K562 (cell line): Measurements from ENCODE around the gene TALDO1. TPM values are rescaled to one million over a fixed set of nuclear protein-coding genes. Genes with fewer than 3 reads are reported as not detected.

Experiments used
- BRCA1 ChIP-seq, 2 experiments: fragments of 450-650 bp in 1 of 2; sonication (generic) in 1 of 2; formaldehyde crosslinking in 1 of 2; IDR thresholded peaks; 2 replicates each; pipeline versions ENCODE4 v1.5.0 to v1.6.1; 2017 to 2020; ENCODE audit warnings: mild to moderate bottlenecking in 1 of 2, missing genetic modification reagents in 1 of 2
- FOXA1 ChIP-seq: fragments of 450-650 bp; IDR thresholded peaks from 2 replicates; pipeline ENCODE4 v1.6.1; 2016; ENCODE audit warnings: mild to moderate bottlenecking, borderline replicate concordance
- KAT7 ChIP-seq: sonication (generic); formaldehyde crosslinking; IDR thresholded peaks from 2 replicates; pipeline ENCODE4 v1.8.0; 2022; ENCODE audit warnings: missing genetic modification reagents, mild to moderate bottlenecking, borderline replicate concordance
- MYNN ChIP-seq, 2 experiments: sonication (generic); formaldehyde crosslinking in 1 of 2; IDR thresholded peaks; 2 replicates each; pipeline versions ENCODE4 v1.5.0 to v1.6.1; 2016 to 2020; ENCODE audit warnings: antibody characterized with exemption in 1 of 2, missing genetic modification reagents in 1 of 2
- PPARD ChIP-seq: fragments of 250-450 bp; sonication (Bioruptor Pico); IDR thresholded peaks from 2 replicates; pipeline ENCODE4 v1.8.0; 2022; ENCODE audit warnings: inconsistent platforms, mild to moderate bottlenecking, moderate library complexity
- RBBP5 ChIP-seq: fragments of 200-600 bp; sonication (generic); IDR thresholded peaks from 2 replicates; pipeline ENCODE4 v1.6.1; 2012; ENCODE audit warnings: borderline replicate concordance, mild to moderate bottlenecking, low read length, control low read depth, inconsistent platforms; ENCODE audit not compliant: insufficient read depth, poor library complexity, severe bottlenecking
- SIN3B ChIP-seq: fragments of 450-650 bp; IDR thresholded peaks from 2 replicates; pipeline ENCODE4 v1.6.1; 2017; ENCODE audit warnings: low read depth, mild to moderate bottlenecking, moderate library complexity
- SLC30A9 ChIP-seq: fragments of 250-450 bp; sonication (Bioruptor Pico); IDR thresholded peaks from 2 replicates; pipeline ENCODE4 v1.8.0; 2022; ENCODE audit warnings: mild to moderate bottlenecking, moderate library complexity
- TEAD2 ChIP-seq: fragments of 450-650 bp; IDR thresholded peaks from 2 replicates; pipeline ENCODE4 v1.6.1; 2016; ENCODE audit warnings: missing genetic modification characterization, control low read depth, missing compliant biosample characterization
- TGIF2 ChIP-seq: sonication (generic); formaldehyde crosslinking; IDR thresholded peaks from 2 replicates; pipeline ENCODE4 v1.8.1; 2022; ENCODE audit warnings: mild to moderate bottlenecking, missing genetic modification reagents, moderate library complexity
- ZBTB7A ChIP-seq: IDR thresholded peaks from 2 replicates; pipeline ENCODE4 v1.6.1; 2011; ENCODE audit warnings: low read depth, mild to moderate bottlenecking, low read length, moderate library complexity, borderline replicate concordance; ENCODE audit not compliant: control insufficient read depth
- ZNF586 ChIP-seq: fragments of 450-650 bp; formaldehyde crosslinking; conservative IDR thresholded peaks from 2 replicates; pipeline ENCODE4 v1.4.0; 2020; ENCODE audit warnings: mild to moderate bottlenecking, moderate library complexity
- polyA plus RNA-seq, 8 experiments: library from polyadenylated mRNA; depleted of rRNA in 4 of 8; stranded (reverse) in 5 of 8; unstranded in 3 of 8; fragments of >200 nt; fragmentation: Nextera tagmentation in 2 of 8; fragmentation: Illumina TruSeq in 1 of 8; extraction: Ambion mirVana in 2 of 8; extraction: Trizol in 1 of 8; gene quantifications; 2 replicates each; pipeline versions ENCODE4 v1.2.1 to v1.2.3, GENCODE V29; 2011 to 2014; ENCODE audit warnings: inconsistent platforms in 1 of 8, missing spikeins in 1 of 8
- total RNA-seq, 7 experiments: library from RNA; depleted of rRNA in 6 of 7; stranded (reverse); fragments of >200 nt in 6 of 7; fragmentation: Illumina TruSeq in 2 of 7; extraction: Trizol in 2 of 7; gene quantifications; 2 replicates each; pipeline versions ENCODE4 v1.2.1 to v1.2.3, GENCODE V29; 2011 to 2021; ENCODE audit warnings: low replicate concordance in 1 of 7
- TF ChIP-seq, protein P1 (sequence below): fragments of 250-450 bp; sonication (Bioruptor Pico); IDR thresholded peaks from 2 replicates; pipeline ENCODE4 v1.5.0; 2022; ENCODE audit warnings: mild to moderate bottlenecking
- TF ChIP-seq, protein P2 (sequence below), 2 experiments: fragments of 450-650 bp in 1 of 2; sonication (generic) in 1 of 2; formaldehyde crosslinking in 1 of 2; IDR thresholded peaks; 2 replicates each; pipeline versions ENCODE4 v1.7.1 to v1.9.0; 2016 to 2022; ENCODE audit warnings: inconsistent platforms in 1 of 2, mild to moderate bottlenecking in 1 of 2, missing genetic modification reagents in 1 of 2

TALDO1 gene
- total and polyA plus RNA-seq, 9 of the 15 experiments (the other 6 are each of a cell fraction or from before 2014, with no cell fraction given) = 260 to 541 (median 441) TPM

DNA sequence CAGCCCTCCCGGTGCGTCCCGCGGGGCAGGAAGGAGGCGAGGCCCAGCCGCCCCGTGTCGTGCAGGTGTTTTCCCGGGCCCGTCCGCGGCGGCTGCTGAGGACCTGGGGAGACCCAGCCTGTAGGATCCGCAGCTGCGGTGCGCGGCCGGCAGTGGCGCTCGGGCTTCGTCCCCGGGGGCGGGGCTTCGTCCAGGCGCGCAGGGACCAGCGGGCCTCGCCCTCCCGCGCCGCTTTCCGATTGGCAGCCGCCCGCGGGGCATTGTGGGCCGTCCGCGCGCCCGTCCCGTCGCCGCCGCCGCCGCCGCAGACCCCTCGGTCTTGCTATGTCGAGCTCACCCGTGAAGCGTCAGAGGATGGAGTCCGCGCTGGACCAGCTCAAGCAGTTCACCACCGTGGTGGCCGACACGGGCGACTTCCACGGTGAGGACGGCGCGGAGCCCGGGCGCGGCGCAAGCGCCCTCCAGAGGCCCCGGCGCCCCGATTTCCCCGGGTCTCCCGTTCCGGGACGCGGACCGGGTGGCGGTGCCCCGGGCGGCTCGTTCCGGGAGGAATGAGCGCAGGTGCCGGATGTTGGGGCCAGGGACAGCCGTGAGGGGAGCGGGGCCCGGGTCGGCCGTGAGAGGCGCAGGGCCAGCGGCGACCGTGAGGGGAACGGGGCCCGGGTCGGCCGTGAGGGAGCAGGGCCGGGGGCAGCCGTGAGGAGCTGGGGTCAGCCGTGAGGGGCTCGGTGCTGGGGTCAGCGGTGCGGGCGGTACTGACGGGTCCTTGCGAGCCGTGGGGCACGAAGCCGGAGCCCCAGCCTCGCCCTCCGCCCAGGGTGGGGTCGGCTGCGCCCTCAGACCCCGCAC lies at the start of gene TALDO1 (continued):
- TF ChIP-seq MYNN (IDR thresholded peaks at IDR 0.05) = no peak
- TF ChIP-seq MYNN (CRISPR knock-in tag; IDR thresholded peaks at IDR 0.05) = no peak
- TF ChIP-seq, protein P1, sequence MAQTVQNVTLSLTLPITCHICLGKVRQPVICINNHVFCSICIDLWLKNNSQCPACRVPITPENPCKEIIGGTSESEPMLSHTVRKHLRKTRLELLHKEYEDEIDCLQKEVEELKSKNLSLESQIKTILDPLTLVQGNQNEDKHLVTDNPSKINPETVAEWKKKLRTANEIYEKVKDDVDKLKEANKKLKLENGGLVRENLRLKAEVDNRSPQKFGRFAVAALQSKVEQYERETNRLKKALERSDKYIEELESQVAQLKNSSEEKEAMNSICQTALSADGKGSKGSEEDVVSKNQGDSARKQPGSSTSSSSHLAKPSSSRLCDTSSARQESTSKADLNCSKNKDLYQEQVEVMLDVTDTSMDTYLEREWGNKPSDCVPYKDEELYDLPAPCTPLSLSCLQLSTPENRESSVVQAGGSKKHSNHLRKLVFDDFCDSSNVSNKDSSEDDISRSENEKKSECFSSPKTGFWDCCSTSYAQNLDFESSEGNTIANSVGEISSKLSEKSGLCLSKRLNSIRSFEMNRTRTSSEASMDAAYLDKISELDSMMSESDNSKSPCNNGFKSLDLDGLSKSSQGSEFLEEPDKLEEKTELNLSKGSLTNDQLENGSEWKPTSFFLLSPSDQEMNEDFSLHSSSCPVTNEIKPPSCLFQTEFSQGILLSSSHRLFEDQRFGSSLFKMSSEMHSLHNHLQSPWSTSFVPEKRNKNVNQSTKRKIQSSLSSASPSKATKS (CRISPR knock-in tag) = no peak
- TF ChIP-seq SLC30A9 = no peak
- no peak for TF ChIP-seq PPARD (CRISPR knock-in tag)
- TF ChIP-seq RBBP5 = peak; percentile 90
- TF ChIP-seq, protein P2, sequence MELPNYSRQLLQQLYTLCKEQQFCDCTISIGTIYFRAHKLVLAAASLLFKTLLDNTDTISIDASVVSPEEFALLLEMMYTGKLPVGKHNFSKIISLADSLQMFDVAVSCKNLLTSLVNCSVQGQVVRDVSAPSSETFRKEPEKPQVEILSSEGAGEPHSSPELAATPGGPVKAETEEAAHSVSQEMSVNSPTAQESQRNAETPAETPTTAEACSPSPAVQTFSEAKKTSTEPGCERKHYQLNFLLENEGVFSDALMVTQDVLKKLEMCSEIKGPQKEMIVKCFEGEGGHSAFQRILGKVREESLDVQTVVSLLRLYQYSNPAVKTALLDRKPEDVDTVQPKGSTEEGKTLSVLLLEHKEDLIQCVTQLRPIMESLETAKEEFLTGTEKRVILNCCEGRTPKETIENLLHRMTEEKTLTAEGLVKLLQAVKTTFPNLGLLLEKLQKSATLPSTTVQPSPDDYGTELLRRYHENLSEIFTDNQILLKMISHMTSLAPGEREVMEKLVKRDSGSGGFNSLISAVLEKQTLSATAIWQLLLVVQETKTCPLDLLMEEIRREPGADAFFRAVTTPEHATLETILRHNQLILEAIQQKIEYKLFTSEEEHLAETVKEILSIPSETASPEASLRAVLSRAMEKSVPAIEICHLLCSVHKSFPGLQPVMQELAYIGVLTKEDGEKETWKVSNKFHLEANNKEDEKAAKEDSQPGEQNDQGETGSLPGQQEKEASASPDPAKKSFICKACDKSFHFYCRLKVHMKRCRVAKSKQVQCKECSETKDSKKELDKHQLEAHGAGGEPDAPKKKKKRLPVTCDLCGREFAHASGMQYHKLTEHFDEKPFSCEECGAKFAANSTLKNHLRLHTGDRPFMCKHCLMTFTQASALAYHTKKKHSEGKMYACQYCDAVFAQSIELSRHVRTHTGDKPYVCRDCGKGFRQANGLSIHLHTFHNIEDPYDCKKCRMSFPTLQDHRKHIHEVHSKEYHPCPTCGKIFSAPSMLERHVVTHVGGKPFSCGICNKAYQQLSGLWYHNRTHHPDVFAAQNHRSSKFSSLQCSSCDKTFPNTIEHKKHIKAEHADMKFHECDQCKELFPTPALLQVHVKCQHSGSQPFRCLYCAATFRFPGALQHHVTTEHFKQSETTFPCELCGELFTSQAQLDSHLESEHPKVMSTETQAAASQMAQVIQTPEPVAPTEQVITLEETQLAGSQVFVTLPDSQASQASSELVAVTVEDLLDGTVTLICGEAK (IDR thresholded peaks at IDR 0.05) = peak; percentile 13; the same call in 1 of the 2 replicates
- TF ChIP-seq, protein P2 (CRISPR knock-in tag; IDR thresholded peaks at IDR 0.05) = no peak
- TF ChIP-seq ZNF586 (CRISPR knock-in tag) = no peak
- peak; percentile 91; the same call in 1 of the 2 replicates for TF ChIP-seq TGIF2 (CRISPR knock-in tag)
- TF ChIP-seq BRCA1 (IDR thresholded peaks at IDR 0.05) = no peak
- TF ChIP-seq BRCA1 (CRISPR knock-in tag; IDR thresholded peaks at IDR 0.05) = 0 out of 2 replicates have a peak, but pooled peaks have one; percentile 39
- TF ChIP-seq ZBTB7A = peak; percentile 84; the same call in 1 of the 2 replicates
- peak; percentile 76; the same call in 1 of the 2 replicates for TF ChIP-seq SIN3B
- TF ChIP-seq FOXA1 = no peak
- peak; percentile 29; the same call in 1 of the 2 replicates for TF ChIP-seq KAT7 (CRISPR knock-in tag)
- no peak for TF ChIP-seq TEAD2 (tag)
